Thyroid gland (tissue), 4 donors: ENCODE data around the gene AP1B1. TPM values are rescaled to one million over a fixed set of nuclear protein-coding genes. Genes with fewer than 3 reads are reported as not detected.
"Not testable (repeated sequence)": the region's sequence is repeated elsewhere in the genome, so short reads cannot be mapped to it uniquely, and the experiment has no call there.

Experiments
- DNase-seq, 2 donors: peaks; one replicate each; pipeline ENCODE4 v3.0.0-alpha.2; 2019
- H3K27ac ChIP-seq, 3 donors: fragments of 200-600 bp; sonication (generic); 1 replicate in 2 of 3; 2 replicates in 1 of 3; pipeline ENCODE4 v1.5.1; 2016 to 2019; ENCODE audit warnings: mild to moderate bottlenecking in 1 of 3, moderate library complexity in 1 of 3
- H3K27me3 ChIP-seq: fragments of 200-600 bp; sonication (generic); one replicate; pipeline ENCODE4 v1.5.1; 2019
- H3K36me3 ChIP-seq, 2 donors: fragments of 200-600 bp; sonication (generic); one replicate each; pipeline ENCODE4 v1.5.1; 2016 to 2019
- H3K4me1 ChIP-seq, 2 donors: fragments of 200-600 bp; sonication (generic); one replicate each; pipeline ENCODE4 v1.5.1; 2017 to 2019
- H3K4me3 ChIP-seq, 3 donors: fragments of 200-600 bp; sonication (generic); replicated peaks in 1 of 3; 1 replicate in 2 of 3; 2 replicates in 1 of 3; pipeline ENCODE4 v1.5.1; 2016; ENCODE audit warnings: mild to moderate bottlenecking in 1 of 3
- H3K9me3 ChIP-seq: fragments of 200-600 bp; sonication (generic); one replicate; pipeline ENCODE4 v1.5.1; 2017
- POLR2A ChIP-seq, 2 donors: fragments of 450-650 bp; IDR thresholded peaks; one replicate each; pipeline ENCODE4 v1.6.1; 2017; ENCODE audit warnings: antibody characterized with exemption in 2 of 2, mild to moderate bottlenecking in 2 of 2, moderate library complexity in 1 of 2
- WGBS, 2 donors: methylation state at CpG; one replicate each; pipeline ENCODE4 v1.1.5; 2017; 5-methylcytosine and 5-hydroxymethylcytosine counted together
- intact Hi-C: fragments of 100-400 bp; cut with DNase I; formaldehyde crosslinking; loops from one replicate; pipeline ENCODE4 v1.15.1; 2023
- total RNA-seq, 4 donors: library from RNA; depleted of rRNA; stranded (reverse); fragments of >200 nt; gene quantifications; one replicate each; pipeline ENCODE4 v1.2.3, GENCODE V29; 2016
- TF ChIP-seq, protein P1 (sequence below), 6 experiments: fragments of 200-600 bp in 3 of 6; fragments of 450-650 bp in 3 of 6; sonication (generic) in 3 of 6; IDR thresholded peaks; one replicate each; pipeline ENCODE4 v1.5.1; 2016 to 2019; ENCODE audit warnings: antibody characterized with exemption in 6 of 6, mild to moderate bottlenecking in 2 of 6, inconsistent platforms in 1 of 6, moderate library complexity in 1 of 6

The AP1B1 gene
- total RNA-seq, 4 donors from 2014 or later, result 45.0 to 103 (median 91.4) TPM

DNA sequence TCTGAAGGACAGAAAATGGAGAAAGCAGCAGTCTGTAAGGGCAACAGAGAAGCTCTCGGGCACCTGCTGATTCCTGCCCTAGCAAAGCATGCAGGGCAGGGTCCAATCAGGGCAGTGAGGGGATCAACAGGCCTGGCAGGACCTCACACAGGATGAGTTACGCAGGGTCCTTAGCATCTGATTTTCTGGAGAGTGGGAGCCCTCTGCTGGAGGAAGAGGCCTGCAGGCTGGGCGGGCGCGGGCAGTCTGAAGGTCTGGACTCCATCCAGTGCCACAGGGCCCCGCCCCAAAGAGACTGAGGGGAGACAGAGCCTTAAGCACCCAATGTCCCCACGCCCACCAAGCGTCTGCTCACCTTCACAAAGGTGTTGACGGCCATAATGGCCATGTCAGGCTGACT lies 28.9 kb downstream of the AP1B1 start:
- H3K9me3 ChIP-seq, result no peaks in the 10 kb centered on the region
- peaks cover 32 to 45% of the 10 kb centered on the region in 2 donors for H3K36me3 ChIP-seq
- H3K27me3 ChIP-seq, result no peaks in the 10 kb centered on the region
- 70 to 97% methylated on average over 5 of the region's 9 CpGs for WGBS, 2 donors
- H3K4me3 ChIP-seq, result no peak overlapping the region
- TF ChIP-seq POLR2A (IDR thresholded peaks at IDR 0.05), result no peak
- TF ChIP-seq, protein P1, sequence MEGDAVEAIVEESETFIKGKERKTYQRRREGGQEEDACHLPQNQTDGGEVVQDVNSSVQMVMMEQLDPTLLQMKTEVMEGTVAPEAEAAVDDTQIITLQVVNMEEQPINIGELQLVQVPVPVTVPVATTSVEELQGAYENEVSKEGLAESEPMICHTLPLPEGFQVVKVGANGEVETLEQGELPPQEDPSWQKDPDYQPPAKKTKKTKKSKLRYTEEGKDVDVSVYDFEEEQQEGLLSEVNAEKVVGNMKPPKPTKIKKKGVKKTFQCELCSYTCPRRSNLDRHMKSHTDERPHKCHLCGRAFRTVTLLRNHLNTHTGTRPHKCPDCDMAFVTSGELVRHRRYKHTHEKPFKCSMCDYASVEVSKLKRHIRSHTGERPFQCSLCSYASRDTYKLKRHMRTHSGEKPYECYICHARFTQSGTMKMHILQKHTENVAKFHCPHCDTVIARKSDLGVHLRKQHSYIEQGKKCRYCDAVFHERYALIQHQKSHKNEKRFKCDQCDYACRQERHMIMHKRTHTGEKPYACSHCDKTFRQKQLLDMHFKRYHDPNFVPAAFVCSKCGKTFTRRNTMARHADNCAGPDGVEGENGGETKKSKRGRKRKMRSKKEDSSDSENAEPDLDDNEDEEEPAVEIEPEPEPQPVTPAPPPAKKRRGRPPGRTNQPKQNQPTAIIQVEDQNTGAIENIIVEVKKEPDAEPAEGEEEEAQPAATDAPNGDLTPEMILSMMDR (IDR thresholded peaks at IDR 0.05), result peak in 2 of 6 experiments; percentile 11 to 29
- H3K27ac ChIP-seq, result no peak overlapping the region
- peaks cover 9 to 17% of the 10 kb centered on the region in 2 donors for H3K4me1 ChIP-seq
- DNase-seq, result peak in 1 of 2 donors; percentile 20
- intact Hi-C loops, result no loop called here

DNA sequence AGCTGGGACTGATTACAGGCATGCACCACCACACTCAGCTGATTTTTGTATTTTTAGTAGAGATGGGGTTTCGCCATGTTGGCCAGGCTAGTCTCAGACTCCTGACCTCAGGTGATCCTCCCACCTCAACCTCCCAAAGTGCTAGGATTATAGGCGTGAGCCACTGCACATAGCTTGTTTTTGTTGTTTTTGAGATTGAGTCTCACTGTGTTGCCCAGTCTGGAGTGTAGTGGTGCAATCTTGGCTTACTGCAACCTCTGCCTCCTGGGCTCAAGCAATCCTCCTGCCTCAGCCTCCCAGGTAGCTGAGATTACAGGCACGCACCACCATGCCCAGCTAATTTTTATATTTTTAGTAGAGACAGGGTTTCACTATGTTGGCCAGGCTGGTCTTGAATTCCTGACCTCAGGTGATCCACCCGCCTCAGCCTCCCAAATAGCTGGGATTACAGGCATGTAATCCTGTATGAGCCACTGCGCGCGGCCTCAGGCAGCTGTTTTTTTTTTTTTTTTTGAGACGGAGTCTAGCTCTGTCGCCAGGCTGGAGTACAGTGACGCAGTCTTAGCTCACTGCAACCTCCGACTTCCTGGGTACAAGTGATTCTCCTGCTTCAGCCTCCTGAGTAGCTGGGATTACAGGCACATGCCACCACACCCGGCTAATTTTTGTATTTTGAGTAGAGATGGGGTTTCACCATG lies 31.0 kb downstream of the AP1B1 start:
- H3K27me3 ChIP-seq, H3K4me1 ChIP-seq, H3K4me3 ChIP-seq, H3K27ac ChIP-seq, H3K9me3 ChIP-seq, intact Hi-C loops, DNase-seq: not testable (repeated sequence)
- 96 to 99% methylated on average over 12 of the region's 12 CpGs for WGBS, 2 donors
- peaks cover 52 to 65% of the 10 kb centered on the region in 2 donors for H3K36me3 ChIP-seq

DNA sequence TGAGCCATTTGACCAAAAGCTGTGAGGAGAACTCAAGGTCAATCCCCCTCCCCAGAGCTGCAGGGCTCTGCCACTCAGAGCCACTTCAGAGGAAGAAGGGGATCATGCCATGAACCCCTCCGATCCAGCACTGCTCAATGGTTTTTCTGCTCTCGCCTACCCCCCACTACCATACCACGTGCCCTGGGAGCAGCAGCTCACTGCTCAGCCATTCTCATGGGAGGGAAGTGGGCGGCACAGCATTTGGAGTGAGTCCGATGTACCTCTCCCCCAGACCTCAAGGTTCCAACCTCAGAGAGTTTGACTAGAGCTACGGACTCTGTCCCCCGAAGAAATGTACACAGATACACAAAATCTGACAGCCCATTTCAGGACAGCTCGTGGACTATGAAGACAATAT lies 34.5 kb downstream of the AP1B1 start:
- no peak for DNase-seq
- Histone ChIP-seq H3K4me1 (no peaks in the 10 kb centered on the region), H3K9me3 (no peaks in the 10 kb centered on the region), H3K4me3 (no peak overlapping the region), H3K36me3 (peaks cover 81 to 86% of the 10 kb centered on the region in 2 donors), H3K27me3 (no peaks in the 10 kb centered on the region), H3K27ac (no peak overlapping the region)
- intact Hi-C loops, result no loop called here
- TF ChIP-seq POLR2A (IDR thresholded peaks at IDR 0.05), result no peak
- TF ChIP-seq, protein P1 (IDR thresholded peaks at IDR 0.05), result no peak
- 93 to 94% methylated on average over 7 to 8 of the region's 8 CpGs for WGBS, 2 donors

DNA sequence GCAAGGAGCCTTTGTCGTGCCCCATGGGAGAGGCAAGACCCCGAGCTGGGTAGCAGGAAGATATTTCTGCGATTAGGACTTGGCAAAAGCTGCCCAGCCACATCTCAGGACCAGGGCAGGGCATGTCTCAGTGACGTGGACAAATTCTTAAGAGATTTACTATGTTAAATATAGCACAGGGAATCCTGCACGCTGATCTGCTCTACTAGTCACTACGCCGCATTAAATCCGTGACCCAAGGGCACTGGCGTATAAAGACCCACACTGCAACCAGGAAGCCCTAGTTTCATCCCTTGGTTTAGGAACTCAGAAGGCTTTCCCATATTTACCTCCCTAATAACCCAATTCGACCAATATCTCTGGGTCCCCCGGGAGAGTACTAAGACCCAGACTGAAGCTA lies 35.1 kb downstream of the AP1B1 start:
- WGBS, 2 donors, result 92% methylated on average over 11 of the region's 11 CpGs
- TF ChIP-seq POLR2A (IDR thresholded peaks at IDR 0.05), result no peak
- TF ChIP-seq, protein P1 (IDR thresholded peaks at IDR 0.05), result no peak
- no peak overlapping the region for H3K4me3 ChIP-seq
- intact Hi-C loops, result no loop called here
- no peak overlapping the region for H3K27ac ChIP-seq
- H3K36me3 ChIP-seq, result peaks cover 76 to 86% of the 10 kb centered on the region in 2 donors
- H3K4me1 ChIP-seq, result no peaks in the 10 kb centered on the region
- no peak for DNase-seq
- H3K9me3 ChIP-seq, result no peaks in the 10 kb centered on the region
- H3K27me3 ChIP-seq, result no peaks in the 10 kb centered on the region

DNA sequence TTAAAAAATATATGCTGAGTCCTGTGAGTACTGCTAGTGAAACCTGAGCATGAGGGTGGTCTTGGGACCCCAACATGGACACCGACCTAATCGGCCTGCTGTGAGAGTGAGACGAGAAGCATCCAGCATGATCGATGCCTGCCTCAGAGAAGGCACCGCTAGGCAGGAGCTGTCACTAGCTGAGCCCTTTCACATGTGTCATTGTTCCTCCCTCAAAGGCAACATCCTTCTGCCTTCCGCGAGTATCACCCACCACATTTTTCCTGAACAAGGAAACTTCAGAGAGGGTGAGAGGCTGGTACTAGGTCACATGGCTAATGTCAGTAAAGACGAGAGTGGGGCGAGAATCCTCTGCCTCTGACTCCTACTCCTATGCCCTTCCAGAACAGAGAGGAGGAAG lies 35.6 kb downstream of the AP1B1 start:
- H3K27ac ChIP-seq, result no peak overlapping the region
- TF ChIP-seq, protein P1 (IDR thresholded peaks at IDR 0.05), result no peak
- TF ChIP-seq POLR2A (IDR thresholded peaks at IDR 0.05), result no peak
- H3K4me3 ChIP-seq, result no peak overlapping the region
- H3K27me3 ChIP-seq, result no peaks in the 10 kb centered on the region
- H3K9me3 ChIP-seq, result no peaks in the 10 kb centered on the region
- WGBS, 2 donors, result 90 to 91% methylated on average over 9 of the region's 9 CpGs
- H3K36me3 ChIP-seq, result peaks cover 70 to 86% of the 10 kb centered on the region in 2 donors
- no peak for DNase-seq
- intact Hi-C loops, result no loop called here
- H3K4me1 ChIP-seq, result no peaks in the 10 kb centered on the region
